GM19397 (cell line): ENCODE data around the gene THNSL1.

Source experiments
- ATAC-seq: cut with Tn5 transposase; IDR thresholded peaks from one replicate; pipeline ENCODE4 v1.9.1; 2021; ENCODE audit warnings: mild to moderate bottlenecking, moderate library complexity; ENCODE audit not compliant: unreplicated experiment

THNSL1 gene

GRCh38 chr10:25050402-25050801 is 34.0 kb downstream of the THNSL1 start:
- no peak for ATAC-seq

- no peak for ATAC-seq
These were observed 35.6 kb downstream of the THNSL1 start for GRCh38 chr10:25052012-25052411.

GRCh38 chr10:25056726-25057125 is 40.3 kb downstream of the THNSL1 start:
- ATAC-seq: no peak

GRCh38 chr10:25057886-25058285 is 41.5 kb downstream of the THNSL1 start:
- ATAC-seq: no peak

- ATAC-seq: no peak
These were observed 43.6 kb downstream of the THNSL1 start for GRCh38 chr10:25059990-25060389.

GRCh38 chr10:25061125-25061524 is 44.7 kb downstream of the THNSL1 start:
- no peak for ATAC-seq

GRCh38 chr10:25061711-25062449 is 45.5 kb downstream of the THNSL1 start:
- no peak for ATAC-seq

GRCh38 chr10:25063157-25063556 is 46.7 kb downstream of the THNSL1 start:
- ATAC-seq: no peak

GRCh38 chr10:25063644-25064043 is 47.2 kb downstream of the THNSL1 start:
- ATAC-seq: no peak

- ATAC-seq: no peak
These were observed 48.0 kb downstream of the THNSL1 start for GRCh38 chr10:25064401-25064800.

- ATAC-seq: no peak
These were observed 49.5 kb downstream of the THNSL1 start for GRCh38 chr10:25065761-25066476.

GRCh38 chr10:25068152-25069058 is 52.0 kb downstream of the THNSL1 start:
- ATAC-seq: no peak

GRCh38 chr10:25071227-25071626 is 54.8 kb downstream of the THNSL1 start:
- no peak for ATAC-seq

GRCh38 chr10:25072786-25073185 is 56.4 kb downstream of the THNSL1 start:
- no peak for ATAC-seq

GRCh38 chr10:25075825-25076224 is 59.4 kb downstream of the THNSL1 start:
- no peak for ATAC-seq
